Panc1 (cell line): ENCODE measurements around the gene BEX3. TPM values are rescaled to one million over a fixed set of nuclear protein-coding genes. Genes with fewer than 3 reads are reported as not detected.

Experiments used
- ATAC-seq: fragments of 200-7000 bp; cut with Tn5 transposase; 2 replicates; pipeline ENCODE4 v1.9.1; 2020; ENCODE audit warnings: mild to moderate bottlenecking, moderate library complexity
- BruUV-seq: library from RNA; stranded (reverse); fragments of 400-500 nt; replicated peaks from 2 replicates; lab custom pipeline; 2021; lab: Mats Ljungman, UMichigan
- CTCF ChIA-PET: fragments of 300-600 bp; sonication (Branson Sonifier 250); formaldehyde crosslinking; loops from one replicate; lab custom pipeline; 2022; ENCODE audit warnings: antibody characterized with exemption; lab: Charles Lee
- POLR2A ChIA-PET: fragments of 300-600 bp; sonication (Branson Sonifier 250); formaldehyde crosslinking; loops from one replicate; lab custom pipeline; 2022; ENCODE audit warnings: antibody characterized with exemption; lab: Charles Lee
- DNase-seq: peaks from one replicate; pipeline ENCODE4 v3.0.0-alpha.2; 2010; ENCODE audit warnings: low read depth, low spot score
- H3K27ac ChIP-seq: 2 replicates; pipeline ENCODE4 v1.5.1; 2011; ENCODE audit warnings: mild to moderate bottlenecking, low read length, inconsistent platforms
- H3K27me3 ChIP-seq: fragments of 200-500 bp; sonication (Bioruptor generic); 2 replicates; pipeline ENCODE4 v1.6.0; 2014; ENCODE audit warnings: low read length, inconsistent platforms; ENCODE audit not compliant: control insufficient read depth, insufficient read depth
- H3K36me3 ChIP-seq: fragments of 200-500 bp; sonication (Bioruptor generic); 2 replicates; pipeline ENCODE4 v1.5.1; 2014; ENCODE audit warnings: inconsistent platforms, mild to moderate bottlenecking, low read length, moderate library complexity; ENCODE audit not compliant: control insufficient read depth, insufficient read depth
- H3K4me1 ChIP-seq: 2 replicates; pipeline ENCODE4 v1.5.1; 2011; ENCODE audit warnings: inconsistent platforms, mild to moderate bottlenecking, low read length, moderate library complexity; ENCODE audit not compliant: control insufficient read depth, insufficient read depth
- H3K4me3 ChIP-seq, 2 experiments: 2 replicates each; pipeline ENCODE4 v1.5.1; 2011 to 2012; ENCODE audit warnings: low read depth in 2 of 2, low read length in 2 of 2, mild to moderate bottlenecking in 2 of 2, inconsistent platforms in 1 of 2, moderate library complexity in 1 of 2
- H3K9me3 ChIP-seq: fragments of 200-500 bp; sonication (Bioruptor generic); 2 replicates; pipeline ENCODE4 v1.5.1; 2014; ENCODE audit warnings: low read depth, mild to moderate bottlenecking, inconsistent platforms, low read length, moderate library complexity; ENCODE audit not compliant: control insufficient read depth, insufficient read depth
- POLR2AphosphoS5 ChIP-seq: IDR thresholded peaks from 2 replicates; pipeline ENCODE4 v1.6.1; 2012; ENCODE audit warnings: mild to moderate bottlenecking, low read depth, low read length, moderate library complexity
- SIN3A ChIP-seq: IDR thresholded peaks from 2 replicates; pipeline ENCODE4 v1.6.1; 2012; ENCODE audit warnings: low read depth, mild to moderate bottlenecking, low read length, moderate library complexity, borderline replicate concordance; ENCODE audit not compliant: insufficient read depth
- TCF7L2 ChIP-seq: IDR thresholded peaks from 2 replicates; pipeline ENCODE4 v1.6.1; 2011; ENCODE audit warnings: mild to moderate bottlenecking, low read depth, low read length, inconsistent platforms
- in situ Hi-C: cut with HindIII; loops from 2 replicates; pipeline ENCODE4 v1.10.0; 2016; ENCODE audit warnings: low sequenced_read_pairs, low pct_unique_long_range_greater_than_20kb
- intact Hi-C: fragments of 100-400 bp; cut with micrococcal nuclease; formaldehyde crosslinking; loops from one replicate; pipeline ENCODE4 v1.10.0; 2022; ENCODE audit not compliant: unreplicated experiment
- total RNA-seq: library from RNA; stranded (reverse); gene quantifications from one replicate; pipeline ENCODE4 v1.2.1, GENCODE V29; 2021; ENCODE audit not compliant: unreplicated experiment
- TF ChIP-seq, protein P1 (sequence below): fragments of 450-650 bp; IDR thresholded peaks from 2 replicates; pipeline ENCODE4 v1.5.1; 2017; ENCODE audit warnings: mild to moderate bottlenecking
- TF ChIP-seq, protein P2 (sequence below), 2 experiments: IDR thresholded peaks; 2 replicates each; pipeline ENCODE4 v1.6.1; 2011 to 2012; ENCODE audit warnings: low read depth in 2 of 2, control low read depth in 1 of 2, low read length in 1 of 2, mild to moderate bottlenecking in 1 of 2, moderate library complexity in 1 of 2; ENCODE audit not compliant: insufficient read depth in 1 of 2

BEX3 gene
- total RNA-seq, 1 experiment from 2014 or later: 59.3 TPM

- TF ChIP-seq TCF7L2: no peak
- TF ChIP-seq, protein P1, sequence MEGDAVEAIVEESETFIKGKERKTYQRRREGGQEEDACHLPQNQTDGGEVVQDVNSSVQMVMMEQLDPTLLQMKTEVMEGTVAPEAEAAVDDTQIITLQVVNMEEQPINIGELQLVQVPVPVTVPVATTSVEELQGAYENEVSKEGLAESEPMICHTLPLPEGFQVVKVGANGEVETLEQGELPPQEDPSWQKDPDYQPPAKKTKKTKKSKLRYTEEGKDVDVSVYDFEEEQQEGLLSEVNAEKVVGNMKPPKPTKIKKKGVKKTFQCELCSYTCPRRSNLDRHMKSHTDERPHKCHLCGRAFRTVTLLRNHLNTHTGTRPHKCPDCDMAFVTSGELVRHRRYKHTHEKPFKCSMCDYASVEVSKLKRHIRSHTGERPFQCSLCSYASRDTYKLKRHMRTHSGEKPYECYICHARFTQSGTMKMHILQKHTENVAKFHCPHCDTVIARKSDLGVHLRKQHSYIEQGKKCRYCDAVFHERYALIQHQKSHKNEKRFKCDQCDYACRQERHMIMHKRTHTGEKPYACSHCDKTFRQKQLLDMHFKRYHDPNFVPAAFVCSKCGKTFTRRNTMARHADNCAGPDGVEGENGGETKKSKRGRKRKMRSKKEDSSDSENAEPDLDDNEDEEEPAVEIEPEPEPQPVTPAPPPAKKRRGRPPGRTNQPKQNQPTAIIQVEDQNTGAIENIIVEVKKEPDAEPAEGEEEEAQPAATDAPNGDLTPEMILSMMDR: no peak
- TF ChIP-seq POLR2AphosphoS5: no peak
- TF ChIP-seq, protein P2, sequence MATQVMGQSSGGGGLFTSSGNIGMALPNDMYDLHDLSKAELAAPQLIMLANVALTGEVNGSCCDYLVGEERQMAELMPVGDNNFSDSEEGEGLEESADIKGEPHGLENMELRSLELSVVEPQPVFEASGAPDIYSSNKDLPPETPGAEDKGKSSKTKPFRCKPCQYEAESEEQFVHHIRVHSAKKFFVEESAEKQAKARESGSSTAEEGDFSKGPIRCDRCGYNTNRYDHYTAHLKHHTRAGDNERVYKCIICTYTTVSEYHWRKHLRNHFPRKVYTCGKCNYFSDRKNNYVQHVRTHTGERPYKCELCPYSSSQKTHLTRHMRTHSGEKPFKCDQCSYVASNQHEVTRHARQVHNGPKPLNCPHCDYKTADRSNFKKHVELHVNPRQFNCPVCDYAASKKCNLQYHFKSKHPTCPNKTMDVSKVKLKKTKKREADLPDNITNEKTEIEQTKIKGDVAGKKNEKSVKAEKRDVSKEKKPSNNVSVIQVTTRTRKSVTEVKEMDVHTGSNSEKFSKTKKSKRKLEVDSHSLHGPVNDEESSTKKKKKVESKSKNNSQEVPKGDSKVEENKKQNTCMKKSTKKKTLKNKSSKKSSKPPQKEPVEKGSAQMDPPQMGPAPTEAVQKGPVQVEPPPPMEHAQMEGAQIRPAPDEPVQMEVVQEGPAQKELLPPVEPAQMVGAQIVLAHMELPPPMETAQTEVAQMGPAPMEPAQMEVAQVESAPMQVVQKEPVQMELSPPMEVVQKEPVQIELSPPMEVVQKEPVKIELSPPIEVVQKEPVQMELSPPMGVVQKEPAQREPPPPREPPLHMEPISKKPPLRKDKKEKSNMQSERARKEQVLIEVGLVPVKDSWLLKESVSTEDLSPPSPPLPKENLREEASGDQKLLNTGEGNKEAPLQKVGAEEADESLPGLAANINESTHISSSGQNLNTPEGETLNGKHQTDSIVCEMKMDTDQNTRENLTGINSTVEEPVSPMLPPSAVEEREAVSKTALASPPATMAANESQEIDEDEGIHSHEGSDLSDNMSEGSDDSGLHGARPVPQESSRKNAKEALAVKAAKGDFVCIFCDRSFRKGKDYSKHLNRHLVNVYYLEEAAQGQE (IDR thresholded peaks at IDR 0.05; ENCODE audit: insufficient read depth in 1 of 2, low read depth in 2 of 2, low read length in 1 of 2): no peak
- TF ChIP-seq SIN3A: no peak
- BruUV-seq: no TSS peak
- Histone ChIP-seq H3K36me3 (no peaks in the 10 kb centered on the region), H3K4me3 (no peak overlapping the region), H3K4me1 (no peaks in the 10 kb centered on the region; the same call in 1 of the 2 replicates), H3K9me3 (no peaks in the 10 kb centered on the region), H3K27ac (no peak overlapping the region), H3K27me3 (no peaks in the 10 kb centered on the region)
- ATAC-seq (no peak), DNase-seq (no peak)
- intact Hi-C loops: no loop called here
- CTCF ChIA-PET: no interaction called here
- in situ Hi-C loops: no loop called here
- POLR2A ChIA-PET: no interaction called here
Measured at GRCh38 chrX:103396660-103397059, 20.3 kb downstream of the BEX3 start.

DNA sequence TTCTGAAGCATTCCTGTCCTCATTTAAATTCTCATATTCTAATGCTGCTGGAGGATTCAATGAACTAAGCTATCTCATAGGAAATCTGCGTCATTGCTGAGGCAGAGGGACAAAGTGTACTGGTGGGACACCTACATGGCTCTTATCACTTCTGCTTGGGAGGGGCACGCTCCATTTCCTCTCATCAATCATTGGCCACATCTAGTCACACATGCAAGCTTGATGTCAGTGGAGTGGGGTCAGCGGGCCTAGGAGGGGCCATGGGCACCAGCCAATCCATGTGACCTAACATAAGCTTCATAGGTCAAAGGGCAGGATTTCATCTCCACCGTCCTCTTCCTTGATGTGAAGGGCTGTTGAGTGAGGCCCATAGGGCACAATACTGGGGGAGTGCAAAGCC lies 21.4 kb downstream of the BEX3 start:
- no peak for DNase-seq
- Histone ChIP-seq H3K27ac (no peak overlapping the region), H3K36me3 (no peaks in the 10 kb centered on the region), H3K27me3 (no peaks in the 10 kb centered on the region), H3K4me3 (no peak overlapping the region), H3K4me1 (no peaks in the 10 kb centered on the region; the same call in 1 of the 2 replicates), H3K9me3 (no peaks in the 10 kb centered on the region)
- POLR2A ChIA-PET: no interaction called here
- BruUV-seq: no TSS peak
- ATAC-seq: no peak
- CTCF ChIA-PET: no interaction called here
- in situ Hi-C loops (no loop called here), intact Hi-C loops (no loop called here)
- TF ChIP-seq TCF7L2 (no peak), POLR2AphosphoS5 (no peak), SIN3A (no peak)
- TF ChIP-seq, protein P1: no peak
- TF ChIP-seq, protein P2 (IDR thresholded peaks at IDR 0.05; ENCODE audit: insufficient read depth in 1 of 2, low read depth in 2 of 2, low read length in 1 of 2): no peak
